ENCODE results near the gene CACNA1A. TPM values are rescaled to one million over a fixed set of nuclear protein-coding genes. Genes with fewer than 3 reads are reported as not detected.
A peak's percentile ranks its signal among the peaks of the same experiment; 100 is the strongest.

The CACNA1A gene
- total and polyA plus RNA-seq, 2 of the 13 experiments (the other 11 are each of a cell fraction or from before 2014, with no cell fraction given), result not detected

DNA sequence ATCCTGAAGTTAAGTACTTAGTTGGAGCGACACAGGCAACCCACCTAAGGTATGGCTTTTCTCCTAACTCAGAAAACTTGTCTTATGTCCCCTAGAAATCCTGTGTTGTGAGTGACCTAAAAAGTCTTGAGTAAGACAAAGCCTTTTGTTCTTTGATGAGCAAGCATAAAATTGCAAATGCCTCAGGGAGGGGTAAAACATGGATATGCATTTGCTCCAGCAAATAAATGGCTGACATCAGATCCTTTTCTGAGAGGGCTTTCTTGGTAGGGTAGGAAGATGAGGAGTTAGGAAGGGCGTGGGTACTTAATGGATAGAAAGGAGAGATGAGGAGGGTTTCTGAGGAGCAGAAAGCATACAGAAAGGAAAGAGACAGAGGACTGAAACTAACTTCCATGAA lies 192.4 kb downstream of the CACNA1A start:
- no peak overlapping the region for H3K27ac ChIP-seq (ENCODE audit: extremely low read length, insufficient read depth, low read length)
- intact Hi-C loops (cut with micrococcal nuclease; ENCODE audit: unreplicated experiment), result no loop called here
- no peaks in the 10 kb centered on the region for H3K9me3 ChIP-seq (ENCODE audit: low read length)
- FAIRE-seq (no peak), DNase-seq (ENCODE audit: low spot score) (no peak), ATAC-seq (no peak)
- no peaks in the 10 kb centered on the region for H3K27me3 ChIP-seq (ENCODE audit: control insufficient read depth in 1 of 2, insufficient read depth in 2 of 2, low read length in 2 of 2)
- in situ Hi-C loops (cut with HindIII; ENCODE audit: extremely low pct_ligation_motif_present, low pct_unique_long_range_greater_than_20kb), result no loop called here
- H3K4me1 ChIP-seq (ENCODE audit: insufficient read depth, low read length), result no peaks in the 10 kb centered on the region
- ChIA-PET POLR2A (no interaction called here), CTCF (ENCODE audit: low intra/inter-chr PET ratio, low total read pairs) (no interaction called here)
- no peak overlapping the region for H3K9ac ChIP-seq (ENCODE audit: insufficient read depth, low read depth, low read length)
- H3K4me2 ChIP-seq (ENCODE audit: low read depth, low read length), result no peak overlapping the region
- H3K4me3 ChIP-seq (replicated peaks in 1 of 3; ENCODE audit: insufficient read depth in 1 of 3, low read depth in 2 of 3, low read length in 3 of 3), result no peak overlapping the region
- no peak overlapping the region for H2AFZ ChIP-seq (ENCODE audit: low read length)
- 2% methylated on average over 2 of the region's 2 CpGs for WGBS (ENCODE audit: low lambda C conversion rate)
- H4K20me1 ChIP-seq (ENCODE audit: insufficient read depth, low read length), result no peaks in the 10 kb centered on the region
- no peaks in the 10 kb centered on the region for H3K36me3 ChIP-seq (replicated peaks in 1 of 2; ENCODE audit: control insufficient read depth in 1 of 2, insufficient read depth in 2 of 2, low read length in 2 of 2)
- BruUV-seq (replicated peaks), result no TSS peak
- H3K79me2 ChIP-seq (ENCODE audit: insufficient read depth, low read length), result no peaks in the 10 kb centered on the region
- TF ChIP-seq, protein P1, sequence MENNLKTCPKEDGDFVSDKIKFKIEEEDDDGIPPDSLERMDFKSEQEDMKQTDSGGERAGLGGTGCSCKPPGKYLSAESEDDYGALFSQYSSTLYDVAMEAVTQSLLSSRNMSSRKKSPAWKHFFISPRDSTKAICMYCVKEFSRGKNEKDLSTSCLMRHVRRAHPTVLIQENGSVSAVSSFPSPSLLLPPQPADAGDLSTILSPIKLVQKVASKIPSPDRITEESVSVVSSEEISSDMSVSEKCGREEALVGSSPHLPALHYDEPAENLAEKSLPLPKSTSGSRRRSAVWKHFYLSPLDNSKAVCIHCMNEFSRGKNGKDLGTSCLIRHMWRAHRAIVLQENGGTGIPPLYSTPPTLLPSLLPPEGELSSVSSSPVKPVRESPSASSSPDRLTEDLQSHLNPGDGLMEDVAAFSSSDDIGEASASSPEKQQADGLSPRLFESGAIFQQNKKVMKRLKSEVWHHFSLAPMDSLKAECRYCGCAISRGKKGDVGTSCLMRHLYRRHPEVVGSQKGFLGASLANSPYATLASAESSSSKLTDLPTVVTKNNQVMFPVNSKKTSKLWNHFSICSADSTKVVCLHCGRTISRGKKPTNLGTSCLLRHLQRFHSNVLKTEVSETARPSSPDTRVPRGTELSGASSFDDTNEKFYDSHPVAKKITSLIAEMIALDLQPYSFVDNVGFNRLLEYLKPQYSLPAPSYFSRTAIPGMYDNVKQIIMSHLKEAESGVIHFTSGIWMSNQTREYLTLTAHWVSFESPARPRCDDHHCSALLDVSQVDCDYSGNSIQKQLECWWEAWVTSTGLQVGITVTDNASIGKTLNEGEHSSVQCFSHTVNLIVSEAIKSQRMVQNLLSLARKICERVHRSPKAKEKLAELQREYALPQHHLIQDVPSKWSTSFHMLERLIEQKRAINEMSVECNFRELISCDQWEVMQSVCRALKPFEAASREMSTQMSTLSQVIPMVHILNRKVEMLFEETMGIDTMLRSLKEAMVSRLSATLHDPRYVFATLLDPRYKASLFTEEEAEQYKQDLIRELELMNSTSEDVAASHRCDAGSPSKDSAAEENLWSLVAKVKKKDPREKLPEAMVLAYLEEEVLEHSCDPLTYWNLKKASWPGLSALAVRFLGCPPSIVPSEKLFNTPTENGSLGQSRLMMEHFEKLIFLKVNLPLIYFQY (CRISPR knock-in tag; IDR thresholded peaks at IDR 0.05; ENCODE audit: borderline replicate concordance), result no peak
- peak; percentile 19 to 48; a peak in 2 of 4 replicates for TF ChIP-seq MAFK (conservative IDR thresholded peaks at IDR 0.05 in 1 of 2, IDR thresholded peaks at IDR 0.05 in 1 of 2; ENCODE audit: low read length in 2 of 2)
- TF ChIP-seq, protein P2, sequence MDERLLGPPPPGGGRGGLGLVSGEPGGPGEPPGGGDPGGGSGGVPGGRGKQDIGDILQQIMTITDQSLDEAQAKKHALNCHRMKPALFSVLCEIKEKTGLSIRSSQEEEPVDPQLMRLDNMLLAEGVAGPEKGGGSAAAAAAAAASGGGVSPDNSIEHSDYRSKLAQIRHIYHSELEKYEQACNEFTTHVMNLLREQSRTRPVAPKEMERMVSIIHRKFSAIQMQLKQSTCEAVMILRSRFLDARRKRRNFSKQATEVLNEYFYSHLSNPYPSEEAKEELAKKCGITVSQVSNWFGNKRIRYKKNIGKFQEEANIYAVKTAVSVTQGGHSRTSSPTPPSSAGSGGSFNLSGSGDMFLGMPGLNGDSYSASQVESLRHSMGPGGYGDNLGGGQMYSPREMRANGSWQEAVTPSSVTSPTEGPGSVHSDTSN (CRISPR knock-in tag; IDR thresholded peaks at IDR 0.05), result no peak

Measured in HepG2 (cell line).